ENCODE data around the gene CUEDC1.

- TF ChIP-seq POLR2A (IDR thresholded peaks at IDR 0.05) (no peak), CTCF (IDR thresholded peaks at IDR 0.05) (no peak)
Measured at GRCh38 chr17:57949649-57950048, 5.6 kb downstream of the CUEDC1 start.
